GM10847 (cell line): ENCODE data around the gene ANTXR1.

ENCODE experiments used
- POLR2A ChIP-seq: IDR thresholded peaks from 2 replicates; pipeline ENCODE4 v1.6.1; 2011; ENCODE audit not compliant: insufficient read length; ENCODE audit errors: extremely low read depth

The ANTXR1 gene

GRCh38 chr2:69192176-69192945 is 179.4 kb downstream of the ANTXR1 start:
- no peak for TF ChIP-seq POLR2A

- no peak for TF ChIP-seq POLR2A
Observed at GRCh38 chr2:69195706-69196105, 182.7 kb downstream of the ANTXR1 start.

- TF ChIP-seq POLR2A = no peak
Observed at GRCh38 chr2:69196327-69197117, 183.5 kb downstream of the ANTXR1 start.

GRCh38 chr2:69200107-69200520 is 187.1 kb downstream of the ANTXR1 start:
- TF ChIP-seq POLR2A = no peak

GRCh38 chr2:69201259-69201658 is 188.3 kb downstream of the ANTXR1 start:
- TF ChIP-seq POLR2A = no peak

GRCh38 chr2:69202327-69202726 is 189.3 kb downstream of the ANTXR1 start:
- TF ChIP-seq POLR2A = no peak

- TF ChIP-seq POLR2A = no peak
Observed at GRCh38 chr2:69203166-69203985, 190.4 kb downstream of the ANTXR1 start.

GRCh38 chr2:69204654-69205053 is 191.7 kb downstream of the ANTXR1 start:
- no peak for TF ChIP-seq POLR2A

GRCh38 chr2:69205076-69205475 is 192.1 kb downstream of the ANTXR1 start:
- no peak for TF ChIP-seq POLR2A

- TF ChIP-seq POLR2A = no peak
Observed at GRCh38 chr2:69205491-69205890, 192.5 kb downstream of the ANTXR1 start.

- TF ChIP-seq POLR2A = no peak
Observed at GRCh38 chr2:69208023-69208595, 195.1 kb downstream of the ANTXR1 start.

- TF ChIP-seq POLR2A = no peak
Observed at GRCh38 chr2:69209482-69209881, 196.5 kb downstream of the ANTXR1 start.

- no peak for TF ChIP-seq POLR2A
Observed at GRCh38 chr2:69210385-69210784, 197.4 kb downstream of the ANTXR1 start.

GRCh38 chr2:69211048-69211447 is 198.1 kb downstream of the ANTXR1 start:
- TF ChIP-seq POLR2A = no peak

GRCh38 chr2:69211686-69212085 is 198.7 kb downstream of the ANTXR1 start:
- TF ChIP-seq POLR2A = no peak
